LoVo (cell line): ENCODE results near the gene SND1.

Source experiments
- DNase-seq: peaks from one replicate; pipeline ENCODE4 v3.0.0-alpha.2; 2016; ENCODE audit warnings: low spot score

The SND1 gene

GRCh38 chr7:128021366-128021765 lies 369.4 kb downstream of the SND1 start:
- no peak for DNase-seq

GRCh38 chr7:128022631-128023532 lies 370.9 kb downstream of the SND1 start:
- DNase-seq: no peak

- DNase-seq: no peak
Measured at GRCh38 chr7:128024151-128024550, 372.2 kb downstream of the SND1 start.

- no peak for DNase-seq
Measured at GRCh38 chr7:128025380-128025779, 373.4 kb downstream of the SND1 start.

- no peak for DNase-seq
Measured at GRCh38 chr7:128025819-128026218, 373.8 kb downstream of the SND1 start.

GRCh38 chr7:128026551-128026950 lies 374.6 kb downstream of the SND1 start:
- DNase-seq: no peak

- DNase-seq: no peak
Measured at GRCh38 chr7:128027485-128027980, 375.5 kb downstream of the SND1 start.

- no peak for DNase-seq
Measured at GRCh38 chr7:128029405-128029995, 377.5 kb downstream of the SND1 start.

- no peak for DNase-seq
Measured at GRCh38 chr7:128030263-128030653, 378.3 kb downstream of the SND1 start.

GRCh38 chr7:128030654-128031611 lies 378.9 kb downstream of the SND1 start, which contains the start of gene LRRC4:
LRRC4 (minus strand) TSS chr7:128031437; CDS start chr7:128030640, 797 bp downstream.
- DNase-seq: no peak

- DNase-seq: no peak
Measured at GRCh38 chr7:128031901-128032604, 380.1 kb downstream of the SND1 start.

- DNase-seq: no peak
Measured at GRCh38 chr7:128032605-128033235, 380.7 kb downstream of the SND1 start.

GRCh38 chr7:128033246-128033645 lies 381.3 kb downstream of the SND1 start:
- no peak for DNase-seq

- no peak for DNase-seq
Measured at GRCh38 chr7:128034825-128035224, 382.8 kb downstream of the SND1 start.

- DNase-seq: no peak
Measured at GRCh38 chr7:128035712-128036111, 383.7 kb downstream of the SND1 start.

- DNase-seq: no peak
Measured at GRCh38 chr7:128036226-128036940, 384.4 kb downstream of the SND1 start.

- no peak for DNase-seq
Measured at GRCh38 chr7:128037081-128037480, 385.1 kb downstream of the SND1 start.

GRCh38 chr7:128037880-128038619 lies 386.1 kb downstream of the SND1 start:
- DNase-seq: no peak

GRCh38 chr7:128039544-128039953 lies 387.6 kb downstream of the SND1 start:
- DNase-seq: no peak

- no peak for DNase-seq
Measured at GRCh38 chr7:128040205-128040604, 388.2 kb downstream of the SND1 start.
